Sciatic nerve (tissue), 2 donors: Measurements from ENCODE around the gene OR2F2. TPM values are rescaled to one million over a fixed set of nuclear protein-coding genes. Genes with fewer than 3 reads are reported as not detected.

Experiments used
- ATAC-seq: fragments of 200-7000 bp; cut with Tn5 transposase; one replicate; pipeline ENCODE4 v1.9.1; 2020; ENCODE audit warnings: mild to moderate bottlenecking, moderate library complexity
- DNase-seq: peaks from one replicate; pipeline ENCODE4 v3.0.0-alpha.2; 2020; ENCODE audit warnings: low spot score
- intact Hi-C: fragments of 100-400 bp; cut with DNase I; formaldehyde crosslinking; loops from one replicate; pipeline ENCODE4 v1.14.2; 2022
- total RNA-seq: library from RNA; stranded (reverse); fragmentation: NEBNext Ultra II Directional; extraction: Animal tissue kit (Norgen Biotek cat#: 25700); gene quantifications from one replicate; pipeline ENCODE4 v1.2.1, GENCODE V29; 2021
- donor health status: DM: no; HTN: no; CAD: no.
- donor health status: DM: no; HTN: no; CAD: no.

The OR2F2 gene
- total RNA-seq, 1 donor from 2014 or later, result not detected

DNA sequence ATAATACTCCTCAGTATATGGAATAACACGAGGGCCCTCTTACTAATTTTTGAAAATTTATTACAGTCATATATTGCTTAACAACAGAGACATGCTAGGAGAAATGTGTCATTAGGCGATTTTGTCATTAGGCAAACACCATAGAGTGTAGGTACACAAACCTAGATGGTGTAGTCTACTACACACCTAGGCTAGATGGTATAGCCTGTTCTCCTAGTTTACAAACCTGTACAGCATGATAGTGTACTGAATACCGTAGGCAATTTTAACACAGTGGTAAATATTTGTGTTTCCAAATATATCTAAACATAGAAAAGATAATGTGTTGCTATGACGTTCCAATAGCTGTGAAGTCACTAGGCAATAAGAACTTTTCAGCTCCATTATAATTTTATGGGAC lies 32.4 kb downstream of the OR2F2 start:
- intact Hi-C loops, result no loop called here
- ATAC-seq (no peak), DNase-seq (no peak)

DNA sequence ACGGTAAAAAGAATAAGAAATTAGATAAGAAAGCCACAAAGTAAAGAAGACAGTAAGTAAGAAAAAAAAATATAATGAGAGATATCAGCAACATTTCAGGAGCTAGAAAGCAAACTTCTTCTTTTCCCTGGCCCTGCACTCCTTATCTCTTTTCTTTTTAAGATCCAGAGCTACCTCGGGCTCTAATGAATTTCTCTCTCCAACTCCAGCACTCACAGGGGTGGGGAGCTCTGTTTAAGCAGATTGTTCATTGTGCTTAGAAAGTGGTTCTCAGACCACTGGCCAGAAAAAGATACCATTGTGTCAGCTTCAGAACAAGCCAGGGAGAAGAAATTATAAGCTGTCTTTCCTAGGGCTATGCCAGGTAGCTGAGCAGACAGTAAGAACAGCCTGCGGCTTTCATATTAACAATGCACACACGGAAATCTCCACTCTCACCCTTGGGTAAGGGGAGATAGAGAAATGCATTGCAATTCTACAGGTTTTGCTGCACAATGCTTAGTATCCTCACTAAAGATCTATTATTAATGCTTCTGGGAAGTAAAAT lies 38.9 kb downstream of the OR2F2 start:
- ATAC-seq, result no peak
- DNase-seq, result no peak
- intact Hi-C loops, result no loop called here

DNA sequence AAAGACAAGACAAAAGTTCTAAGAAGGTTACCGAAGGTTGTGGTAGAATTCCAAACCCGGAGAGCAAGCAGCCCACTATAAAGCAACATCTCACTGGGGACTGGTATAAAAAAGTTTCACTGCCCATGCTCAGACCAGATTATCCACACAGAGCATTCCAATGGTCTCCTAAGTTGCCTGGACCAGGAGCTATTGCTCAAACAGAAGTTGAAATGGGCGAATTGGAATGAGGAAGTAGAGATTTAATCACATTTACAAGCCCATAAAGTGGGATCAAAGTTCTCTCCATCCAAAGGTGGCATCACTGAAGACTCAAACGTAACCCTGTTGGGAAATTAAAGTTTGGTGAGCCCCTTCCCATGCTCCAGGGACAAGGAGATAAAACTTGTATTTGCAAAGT lies 39.4 kb downstream of the OR2F2 start:
- intact Hi-C loops, result no loop called here
- ATAC-seq (no peak), DNase-seq (no peak)

DNA sequence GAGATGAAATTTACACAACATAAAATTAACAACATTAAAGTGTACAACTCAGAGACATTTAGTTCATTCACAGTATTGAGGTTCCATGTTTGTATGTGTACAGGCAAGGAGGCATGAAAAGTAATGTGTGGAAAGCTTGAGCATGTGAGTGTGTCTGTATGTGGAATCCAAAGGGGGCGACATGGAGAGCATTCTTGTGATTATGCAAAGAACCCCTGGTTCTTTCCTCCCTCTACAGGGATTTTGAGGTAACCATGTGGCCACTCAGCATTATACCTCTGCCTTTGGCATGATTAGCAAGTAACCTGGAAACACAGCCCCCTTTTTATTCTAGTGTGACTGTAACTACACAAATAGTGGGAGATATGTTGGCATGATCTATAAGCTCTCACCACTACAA lies 40.6 kb downstream of the OR2F2 start:
- intact Hi-C loops, result no loop called here
- DNase-seq (no peak), ATAC-seq (no peak)

DNA sequence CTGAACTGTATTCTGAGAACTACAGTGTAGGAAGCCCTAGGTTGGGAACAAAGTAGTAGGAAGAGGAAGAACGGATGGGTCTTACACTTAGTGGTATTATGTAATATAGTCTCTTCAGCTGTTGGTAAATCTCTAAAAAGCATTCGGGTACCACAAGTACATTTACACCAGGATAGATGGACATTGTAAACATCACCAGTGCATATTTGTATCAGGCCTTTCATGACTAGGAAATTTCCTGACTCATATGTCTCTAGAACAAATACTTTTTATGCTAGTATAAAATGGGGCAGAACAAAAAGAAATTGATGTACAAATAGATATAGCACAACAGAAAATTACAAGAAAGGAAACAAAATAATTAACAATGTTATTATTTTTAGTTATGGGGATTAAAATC lies 43.6 kb downstream of the OR2F2 start:
- no peak for DNase-seq

DNA sequence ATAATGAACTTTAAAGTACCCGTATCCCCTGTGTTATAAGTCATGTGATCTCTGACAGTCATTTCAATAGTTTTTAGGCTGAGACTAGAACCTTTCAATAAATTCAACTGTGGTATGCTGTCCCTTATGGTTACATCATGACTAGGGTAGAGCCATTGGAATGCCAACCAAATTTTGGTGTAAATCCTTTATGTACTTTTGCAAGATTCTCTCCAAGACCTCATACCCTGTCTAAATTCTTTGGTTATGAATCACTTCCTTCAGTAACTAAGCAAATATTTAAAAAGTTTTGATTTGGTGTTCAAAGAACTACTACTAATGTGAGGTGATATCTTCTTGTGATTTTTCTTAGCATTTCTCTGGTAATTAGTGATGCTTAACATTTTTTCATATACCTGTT lies 44.3 kb downstream of the OR2F2 start:
- ATAC-seq (no peak), DNase-seq (no peak)
- intact Hi-C loops, result no loop called here

More for the DNA sequence above, 43.6 kb downstream of the OR2F2 start:
- intact Hi-C loops, result no loop called here
- no peak for ATAC-seq

DNA sequence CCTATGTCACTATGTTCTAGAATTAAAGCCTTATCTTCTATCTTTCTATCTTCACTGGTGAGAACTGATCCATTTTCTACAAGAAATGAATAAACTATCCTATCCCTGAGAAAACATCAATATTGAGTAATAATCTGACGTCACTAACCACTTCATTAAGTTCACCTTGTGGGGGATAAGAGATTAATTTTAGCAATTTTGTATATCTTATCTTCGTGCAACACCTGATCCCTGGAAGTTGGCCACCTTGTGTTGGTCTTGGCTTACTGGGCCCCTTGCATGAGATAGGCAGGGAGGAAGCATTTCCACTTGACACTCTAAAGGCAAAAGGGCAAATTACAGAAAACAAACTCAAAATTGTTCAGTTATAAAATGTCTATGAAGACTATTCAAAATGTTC lies 45.0 kb downstream of the OR2F2 start:
- ATAC-seq (no peak), DNase-seq (no peak)
- intact Hi-C loops, result no loop called here

DNA sequence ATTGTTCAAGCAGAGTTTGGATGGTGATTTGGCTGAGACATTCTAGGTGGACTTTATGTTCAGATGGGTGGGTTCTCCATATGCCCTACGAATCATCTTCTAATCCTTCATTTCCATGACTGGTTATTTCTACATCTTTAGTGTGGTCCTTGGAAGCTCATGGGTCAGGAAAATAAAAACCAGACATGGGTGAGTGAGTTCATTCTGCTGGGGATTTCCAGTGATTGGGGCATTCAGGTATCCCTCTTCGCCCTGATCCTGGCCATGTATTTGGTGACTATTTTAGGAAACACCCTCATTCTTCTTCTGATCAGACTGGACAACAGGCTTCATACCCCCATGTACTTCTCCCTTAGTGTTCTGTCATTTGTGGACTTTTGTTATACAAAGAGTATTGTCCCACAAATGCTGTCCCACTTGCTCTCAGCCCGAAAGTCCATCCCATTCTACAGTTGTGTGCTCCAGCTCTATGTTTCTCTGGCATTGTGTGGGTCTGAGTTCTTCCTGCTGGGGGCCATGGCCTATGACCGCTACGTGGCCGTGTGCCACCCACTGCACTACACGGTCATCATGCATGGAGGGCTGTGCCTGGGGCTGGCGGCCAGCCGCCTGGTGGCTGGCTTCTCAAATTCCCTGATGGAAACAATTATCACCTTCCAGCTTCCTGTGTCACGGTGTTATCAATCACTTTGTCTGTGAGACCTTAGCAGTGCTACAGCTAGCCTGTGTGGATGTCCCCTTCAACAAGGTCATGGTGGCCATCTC lies 45.9 kb downstream of the OR2F2 start:
- intact Hi-C loops, result no loop called here
- DNase-seq, result no peak

DNA sequence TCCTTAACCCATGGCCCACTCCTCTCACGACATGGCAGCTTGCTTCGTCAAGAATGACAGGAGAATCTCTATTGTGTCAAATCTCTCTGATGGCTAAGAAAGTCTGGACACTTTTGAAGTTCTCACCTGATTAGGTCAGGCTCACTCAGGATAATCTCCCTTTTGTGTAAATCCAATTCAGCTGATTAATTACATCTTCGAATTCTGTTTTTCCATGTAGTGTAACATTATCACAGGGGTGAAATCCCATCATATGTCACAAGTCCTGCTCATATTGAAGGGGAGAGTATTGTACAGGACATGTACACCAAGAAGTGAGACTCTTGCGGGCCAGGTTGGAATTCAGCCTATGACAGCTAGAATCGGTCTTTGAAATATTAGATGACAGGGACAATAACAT lies 48.9 kb downstream of the OR2F2 start:
- DNase-seq (no peak), ATAC-seq (no peak)
- intact Hi-C loops, result no loop called here

More for the DNA sequence above, 45.9 kb downstream of the OR2F2 start:
- ATAC-seq, result no peak

Other genes starting within 250 kb of the OR2F2 start
- 0.76 TPM for gene CTAGE6, start 177.5 kb upstream of the OR2F2 start, total RNA-seq
- 44.5 TPM for gene TCAF1, start 33.1 kb upstream of the OR2F2 start, total RNA-seq
- gene OR2F1, start 19.6 kb downstream of the OR2F2 start, total RNA-seq, result not detected
- gene OR6B1, start 65.1 kb downstream of the OR2F2 start, total RNA-seq, result not detected
- gene OR2A5, start 113.7 kb downstream of the OR2F2 start, total RNA-seq, result not detected
- not detected for gene OR2A25, start 134.6 kb downstream of the OR2F2 start, total RNA-seq
- gene OR2A12, start 151.0 kb downstream of the OR2F2 start, total RNA-seq, result not detected
- not detected for gene OR2A2, start 174.3 kb downstream of the OR2F2 start, total RNA-seq
- gene OR2A14, start 187.9 kb downstream of the OR2F2 start, total RNA-seq, result not detected
- 2.3 TPM for gene CTAGE4, start 248.2 kb downstream of the OR2F2 start, total RNA-seq